H1 (cell line): Measurements from ENCODE around the gene BTBD9. TPM values are rescaled to one million over a fixed set of nuclear protein-coding genes. Genes with fewer than 3 reads are reported as not detected.

Experiments
- CTCF ChIA-PET: fragments of 300-600 bp; sonication (Branson Sonifier 250); formaldehyde crosslinking; loops from one replicate; lab custom pipeline; 2021; ENCODE audit not compliant: partially characterized antibody; lab: Charles Lee
- POLR2A ChIA-PET: fragments of 300-600 bp; sonication (Branson Sonifier 250); formaldehyde crosslinking; loops from one replicate; lab custom pipeline; 2021; ENCODE audit warnings: inconsistent platforms; ENCODE audit not compliant: partially characterized antibody; lab: Charles Lee
- DNase-seq, 2 experiments: peaks; one replicate each; pipeline versions ENCODE4 v3.0.0 to v3.0.0-alpha.2; 2010 to 2022; ENCODE audit warnings: low spot score in 2 of 2, low read depth in 1 of 2, mixed read lengths in 1 of 2
- FAIRE-seq: peaks from 2 replicates; lab custom pipeline; 2011; peaks lifted over from hg19 to GRCh38; lab: Jason Lieb, UNC
- H2AFZ ChIP-seq: 2 replicates; pipeline ENCODE4 v1.8.1; 2012; ENCODE audit warnings: low read length, inconsistent platforms
- H2AK5ac ChIP-seq: 2 replicates; pipeline ENCODE4 v1.6.1; 2013; ENCODE audit warnings: low read depth, low read length
- H2BK120ac ChIP-seq: replicated peaks from 2 replicates; pipeline ENCODE3; 2013; ENCODE audit warnings: low read depth, low read length, inconsistent platforms
- H2BK12ac ChIP-seq: 2 replicates; pipeline ENCODE4 v1.6.1; 2013; ENCODE audit warnings: low read depth, low read length
- H2BK15ac ChIP-seq: 2 replicates; pipeline ENCODE4 v1.6.1; 2013; ENCODE audit warnings: low read length
- H2BK20ac ChIP-seq: 2 replicates; pipeline ENCODE4 v1.6.1; 2013; ENCODE audit warnings: low read length
- H2BK5ac ChIP-seq: 2 replicates; pipeline ENCODE4 v1.6.1; 2013; ENCODE audit warnings: low read depth, low read length
- H3K14ac ChIP-seq: 2 replicates; pipeline ENCODE4 v1.6.1; 2013; ENCODE audit warnings: inconsistent platforms; ENCODE audit not compliant: insufficient read length
- H3K18ac ChIP-seq: 2 replicates; pipeline ENCODE4 v1.6.1; 2013; ENCODE audit warnings: low read length; ENCODE audit errors: extremely low read depth
- H3K23ac ChIP-seq: 2 replicates; pipeline ENCODE4 v1.6.1; 2013; ENCODE audit warnings: inconsistent platforms; ENCODE audit not compliant: insufficient read length
- H3K23me2 ChIP-seq: 2 replicates; pipeline ENCODE4 v1.6.1; 2013; ENCODE audit warnings: low read depth, low read length
- H3K27ac ChIP-seq: 2 replicates; pipeline ENCODE4 v1.6.1; 2011; ENCODE audit warnings: low read depth, low read length, inconsistent platforms
- H3K27me3 ChIP-seq, 4 experiments: replicated peaks in 1 of 4; 1 replicate in 1 of 4; 2 replicates in 3 of 4; pipeline versions ENCODE4 v1.6.1 to v1.8.1; 2011 to 2013; ENCODE audit warnings: low read length in 3 of 4, mild to moderate bottlenecking in 3 of 4, inconsistent platforms in 2 of 4, mixed read lengths in 2 of 4, moderate library complexity in 1 of 4; ENCODE audit not compliant: control insufficient read depth in 3 of 4, insufficient read depth in 3 of 4; ENCODE audit errors: extremely low read depth in 1 of 4
- H3K36me3 ChIP-seq, 4 experiments: 2 replicates each; pipeline versions ENCODE4 v1.6.1 to v1.8.1; 2011 to 2013; ENCODE audit warnings: mild to moderate bottlenecking in 4 of 4, low read length in 3 of 4, moderate library complexity in 2 of 4, control low read depth in 1 of 4, inconsistent platforms in 1 of 4; ENCODE audit not compliant: insufficient read depth in 4 of 4, control insufficient read depth in 2 of 4
- H3K4ac ChIP-seq: replicated peaks from 2 replicates; pipeline ENCODE3; 2013; ENCODE audit warnings: low read length, low read depth, mixed read lengths, inconsistent platforms; ENCODE audit not compliant: insufficient read length
- H3K4me1 ChIP-seq, 4 experiments: replicated peaks in 1 of 4; 1 replicate in 1 of 4; 2 replicates in 3 of 4; pipeline versions ENCODE4 v1.6.1 to v1.8.1; 2011 to 2013; ENCODE audit warnings: low read length in 3 of 4, inconsistent platforms in 2 of 4, mixed read lengths in 1 of 4; ENCODE audit not compliant: insufficient read depth in 4 of 4, control insufficient read depth in 3 of 4
- H3K4me2 ChIP-seq, 2 experiments: 2 replicates each; pipeline versions ENCODE4 v1.6.1 to v1.8.1; 2011 to 2013; ENCODE audit warnings: low read depth in 2 of 2, low read length in 2 of 2, control low read depth in 1 of 2, inconsistent platforms in 1 of 2, mild to moderate bottlenecking in 1 of 2; ENCODE audit not compliant: insufficient read depth in 1 of 2
- H3K4me3 ChIP-seq, 4 experiments: fragments of 200-600, 300-600 bp in 1 of 4; sonication (generic), shearing (Covaris generic), sonication (Bioruptor Twin) in 1 of 4; 2 replicates each; pipeline versions ENCODE4 v1.5.1 to v1.8.1; 2011 to 2016; ENCODE audit warnings: low read length in 4 of 4, low read depth in 3 of 4, control low read depth in 2 of 4, inconsistent platforms in 2 of 4, mild to moderate bottlenecking in 2 of 4, mixed read lengths in 1 of 4, moderate library complexity in 1 of 4; ENCODE audit not compliant: insufficient read depth in 2 of 4; ENCODE audit errors: extremely low read depth in 1 of 4
- H3K56ac ChIP-seq: replicated peaks from 2 replicates; pipeline ENCODE3; 2013; ENCODE audit warnings: low read depth, mild to moderate bottlenecking, mixed read lengths, low read length, inconsistent platforms; ENCODE audit not compliant: insufficient read length
- H3K79me1 ChIP-seq: 2 replicates; pipeline ENCODE4 v1.6.1; 2013; ENCODE audit warnings: low read depth, low read length, control low read depth
- H3K79me2 ChIP-seq, 2 experiments: 2 replicates each; pipeline versions ENCODE4 v1.6.1 to v1.8.1; 2012 to 2013; ENCODE audit warnings: low read length in 2 of 2, mild to moderate bottlenecking in 2 of 2, inconsistent platforms in 1 of 2; ENCODE audit not compliant: insufficient read depth in 2 of 2, control insufficient read depth in 1 of 2
- H3K9ac ChIP-seq, 4 experiments: replicated peaks in 1 of 4; 1 replicate in 1 of 4; 2 replicates in 3 of 4; pipeline versions ENCODE4 v1.6.1 to v1.8.1; 2011 to 2013; ENCODE audit warnings: low read depth in 3 of 4, low read length in 3 of 4, control low read depth in 2 of 4, mild to moderate bottlenecking in 2 of 4, moderate library complexity in 2 of 4, inconsistent platforms in 1 of 4; ENCODE audit errors: extremely low read depth in 1 of 4
- H3K9me3 ChIP-seq, 2 experiments: 2 replicates each; pipeline versions ENCODE4 v1.6.1 to v1.8.1; 2012 to 2013; ENCODE audit warnings: mild to moderate bottlenecking in 2 of 2, moderate library complexity in 2 of 2, control low read depth in 1 of 2, inconsistent platforms in 1 of 2, low read depth in 1 of 2, low read length in 1 of 2, mixed read lengths in 1 of 2; ENCODE audit not compliant: insufficient read depth in 2 of 2
- H4K20me1 ChIP-seq, 2 experiments: replicated peaks in 1 of 2; 2 replicates each; pipeline versions ENCODE3 to v1.8.1; 2011 to 2013; ENCODE audit warnings: inconsistent platforms in 2 of 2, low read length in 2 of 2, mild to moderate bottlenecking in 1 of 2; ENCODE audit not compliant: insufficient read depth in 2 of 2, control insufficient read depth in 1 of 2
- H4K5ac ChIP-seq: 2 replicates; pipeline ENCODE4 v1.6.1; 2013; ENCODE audit warnings: low read length, low read depth, mixed read lengths, inconsistent platforms; ENCODE audit not compliant: insufficient read length
- H4K8ac ChIP-seq: 2 replicates; pipeline ENCODE4 v1.8.0; 2013; ENCODE audit warnings: mild to moderate bottlenecking, moderate library complexity, low read length, inconsistent platforms; ENCODE audit not compliant: insufficient read depth; ENCODE audit errors: extremely low read depth
- H4K91ac ChIP-seq: replicated peaks from 2 replicates; pipeline ENCODE3; 2013; ENCODE audit warnings: low read length, mixed read lengths, inconsistent platforms; ENCODE audit not compliant: insufficient read length
- ATF2 ChIP-seq: IDR thresholded peaks from 2 replicates; pipeline ENCODE4 v1.6.1; 2012; ENCODE audit warnings: low read length, inconsistent platforms
- ATF3 ChIP-seq: IDR thresholded peaks from 2 replicates; pipeline ENCODE4 v1.6.1; 2011; ENCODE audit warnings: low read depth, mild to moderate bottlenecking, low read length; ENCODE audit not compliant: insufficient read depth
- BRCA1 ChIP-seq: IDR thresholded peaks from 2 replicates; pipeline ENCODE4 v1.6.1; 2012; ENCODE audit warnings: low read depth, low read length, improper control_type of control experiment
- CHD1 ChIP-seq: IDR thresholded peaks from 2 replicates; pipeline ENCODE4 v1.6.1; 2012; ENCODE audit warnings: low read depth, low read length, improper control_type of control experiment
- KDM1A ChIP-seq: fragments of 200-600, 300-600 bp; sonication (generic); IDR thresholded peaks from 2 replicates; pipeline ENCODE4 v1.7.1; 2016; ENCODE audit warnings: mild to moderate bottlenecking, low read length, borderline replicate concordance
- KDM4A ChIP-seq: IDR thresholded peaks from one replicate; pipeline ENCODE4 v1.7.1; 2012; ENCODE audit warnings: low read depth, mild to moderate bottlenecking, moderate library complexity, low read length, inconsistent platforms; ENCODE audit not compliant: severe bottlenecking
- WGBS, 2 experiments: shearing (Covaris generic) in 1 of 2; methylation state at CpG; one replicate each; pipeline versions ENCODE4 v1.1.6 to v1.1.7; 2013 to 2015; ENCODE audit warnings: low lambda C conversion rate in 2 of 2, mixed read lengths in 2 of 2, inconsistent platforms in 1 of 2, low coverage in 1 of 2, missing lambda C conversion rate in 1 of 2; ENCODE audit not compliant: insufficient replicate concordance in 2 of 2, insufficient coverage in 1 of 2, insufficient read length in 1 of 2; ENCODE audit errors: extremely low coverage in 1 of 2, missing lambda C conversion rate in 1 of 2; 5-methylcytosine and 5-hydroxymethylcytosine counted together
- polyA plus RNA-seq, 7 experiments: library from polyadenylated mRNA; depleted of rRNA in 3 of 7; stranded (reverse) in 5 of 7; unstranded in 2 of 7; fragments of >200 nt in 5 of 7; fragments of 200-250 nt in 2 of 7; gene quantifications; 1 replicate in 5 of 7; 2 replicates in 1 of 7; 4 replicates in 1 of 7; pipeline versions ENCODE4 v1.2.1 to v1.2.3, GENCODE V29; 2011 to 2013; ENCODE audit warnings: missing spikeins in 2 of 7, mixed read lengths in 2 of 7
- total RNA-seq: library from RNA; stranded (reverse); fragmentation: NEBNext Ultra II Directional; extraction: Animal tissue kit (Norgen Biotek cat#: 25700); gene quantifications from 2 replicates; pipeline ENCODE4 v1.2.1, GENCODE V29; 2021

Gene BTBD9
- total and polyA plus RNA-seq, 2 of the 8 experiments (the other 6 are each of a cell fraction or from before 2014, with no cell fraction given): 0.92 to 4.1 TPM

- no peak overlapping the region for H3K4ac ChIP-seq
- TF ChIP-seq ATF2: no peak
- TF ChIP-seq ATF3: no peak
- no peak for TF ChIP-seq KDM1A
- no peak for TF ChIP-seq KDM4A
- TF ChIP-seq CHD1: no peak
- no peak for TF ChIP-seq BRCA1
- DNase-seq (peak in 1 of 2 experiments; percentile 45), FAIRE-seq (no peak)
- no peak overlapping the region for H3K14ac ChIP-seq
- ChIA-PET POLR2A (interaction anchor here (0.9 kb wide), 1 partner anchor 16 kb away, joined by 3 read pairs; no protein-coding TSS in a partner anchor), CTCF (interaction anchor here (0.7 to 1.4 kb wide), 5 partner anchors 17 to 867 kb away, joined by 3 to 4 read pairs (median 3); no protein-coding TSS in a partner anchor)
- H4K91ac ChIP-seq: no peak overlapping the region
- H2BK15ac ChIP-seq: no peak overlapping the region
- H3K9me3 ChIP-seq: no peaks in the 10 kb centered on the region
- no peaks in the 10 kb centered on the region for H3K79me2 ChIP-seq
- no peak overlapping the region for H3K4me2 ChIP-seq
- no peak overlapping the region for H3K9ac ChIP-seq
- no peak overlapping the region for H3K23ac ChIP-seq
- no peak overlapping the region for H3K27ac ChIP-seq
- 83% methylated on average over 7 of the region's 7 CpGs; no CpG with 5 or more reads in 1 of the 2 experiments for WGBS, 2 experiments
- H3K36me3 ChIP-seq: no peaks in the 10 kb centered on the region
- H4K5ac ChIP-seq: no peak overlapping the region
- no peak overlapping the region for H2BK120ac ChIP-seq
- no peak overlapping the region for H2AK5ac ChIP-seq
- H4K8ac ChIP-seq: no peak overlapping the region
- no peak overlapping the region for H2BK12ac ChIP-seq
- no peak overlapping the region for H2AFZ ChIP-seq
- H2BK5ac ChIP-seq: no peak overlapping the region
- no peaks in the 10 kb centered on the region for H3K27me3 ChIP-seq
- H3K4me3 ChIP-seq: no peak overlapping the region
- no peak overlapping the region for H3K18ac ChIP-seq
- no peaks in the 10 kb centered on the region for H3K79me1 ChIP-seq
- 0 out of 2 replicates have a peak overlapping the region, but pooled peaks have one; percentile 48 for H2BK20ac ChIP-seq
- no peaks in the 10 kb centered on the region for H4K20me1 ChIP-seq
- H3K23me2 ChIP-seq: no peaks in the 10 kb centered on the region
- peaks cover 6 to 20% (median 15%) of the 10 kb centered on the region in 4 experiments for H3K4me1 ChIP-seq
- H3K56ac ChIP-seq: no peak overlapping the region
These were observed 446.7 kb downstream of the BTBD9 start for GRCh38 chr6:38193051-38193450.
